ENCODE measurements around the gene YPEL4. TPM values are rescaled to one million over a fixed set of nuclear protein-coding genes. Genes with fewer than 3 reads are reported as not detected.

YPEL4 gene
- total RNA-seq, 1 donor from 2014 or later, result 1.1 TPM

DNA sequence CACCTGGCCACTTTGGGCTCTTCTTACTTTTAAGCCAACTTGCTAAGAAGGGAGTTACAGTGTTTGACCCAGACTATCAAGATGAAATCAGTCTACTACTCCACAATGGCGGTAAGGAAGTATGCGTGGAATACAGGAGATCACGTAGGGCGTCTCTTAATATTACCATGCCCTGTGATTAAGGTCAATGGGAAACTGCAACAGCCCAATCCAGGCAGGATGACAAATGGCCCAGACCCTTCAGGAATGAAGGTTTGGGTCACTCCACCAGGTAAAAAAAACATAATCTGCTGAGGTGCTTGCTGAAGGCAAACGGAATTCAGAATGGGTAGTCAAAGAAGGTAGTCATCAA lies 1.0 kb upstream of the YPEL4 start:
- no peak for DNase-seq

- peak; percentile 47 for DNase-seq
Measured at GRCh38 chr11:57648801-57649735, 644 bp downstream of the YPEL4 start.

DNA sequence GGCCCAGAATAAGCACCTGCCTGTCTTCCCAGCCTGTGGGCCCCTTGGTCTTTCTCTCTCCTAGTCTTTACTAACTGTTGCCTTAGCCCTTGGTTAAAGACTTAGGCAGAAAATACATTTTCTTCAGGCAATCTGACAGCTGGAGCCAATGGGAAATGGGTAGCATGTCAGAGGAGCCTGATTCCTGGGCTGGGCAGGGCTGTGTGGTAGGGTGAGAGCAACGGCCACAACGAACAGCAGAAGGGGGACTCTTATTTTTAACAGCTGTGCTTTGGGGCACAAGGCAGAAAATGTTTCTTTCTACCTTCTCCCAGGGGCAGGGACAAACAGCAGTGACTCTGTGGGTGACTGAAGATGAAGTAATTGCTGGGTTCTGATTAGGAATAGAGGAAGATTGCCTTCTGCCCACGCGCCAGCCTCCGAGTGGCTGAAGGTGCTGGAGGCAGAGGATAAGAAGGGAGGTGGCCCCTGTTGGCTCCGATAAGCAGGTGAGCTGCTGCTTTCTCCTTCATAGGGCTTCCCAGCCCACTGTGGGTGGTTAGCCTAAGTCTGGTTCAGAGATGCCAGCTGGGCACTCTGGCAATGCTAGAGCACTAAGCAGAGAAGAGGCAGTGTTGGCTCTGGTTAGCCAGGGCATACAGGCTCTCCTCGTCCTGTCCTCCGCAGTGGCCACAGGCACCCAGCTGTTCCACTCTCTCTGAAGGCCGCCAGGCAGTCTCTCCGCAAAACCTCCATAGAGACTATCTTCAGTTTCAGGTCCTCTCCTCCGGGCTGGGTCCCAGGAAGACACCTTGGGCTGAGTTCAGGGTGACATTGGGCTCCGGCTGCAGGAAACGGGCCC lies 1.5 kb downstream of the YPEL4 start:
- peak; percentile 44 for DNase-seq

DNA sequence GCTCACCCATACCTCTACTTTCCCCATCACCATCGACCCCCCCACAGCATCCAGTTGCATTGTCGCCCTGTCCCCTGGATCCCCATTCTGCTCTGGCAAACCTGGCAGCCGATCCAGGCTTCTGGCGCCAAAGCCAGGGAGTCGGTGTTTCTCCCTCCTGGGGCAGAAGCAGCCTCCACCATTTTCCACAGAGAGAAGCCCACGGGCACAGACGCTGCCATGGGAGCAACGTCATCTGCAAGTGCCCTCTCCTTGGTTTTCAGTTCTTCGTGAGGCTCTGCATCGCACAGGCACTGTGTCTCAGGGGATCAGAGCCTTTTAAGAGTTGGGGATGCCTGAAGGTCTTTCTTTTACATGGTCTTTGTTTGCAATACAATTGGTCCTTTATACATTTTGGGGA lies 2.3 kb downstream of the YPEL4 start:
- DNase-seq, result peak; percentile 35

- DNase-seq, result peak; percentile 43
Measured at GRCh38 chr11:57646799-57647303, 2.9 kb downstream of the YPEL4 start.

DNA sequence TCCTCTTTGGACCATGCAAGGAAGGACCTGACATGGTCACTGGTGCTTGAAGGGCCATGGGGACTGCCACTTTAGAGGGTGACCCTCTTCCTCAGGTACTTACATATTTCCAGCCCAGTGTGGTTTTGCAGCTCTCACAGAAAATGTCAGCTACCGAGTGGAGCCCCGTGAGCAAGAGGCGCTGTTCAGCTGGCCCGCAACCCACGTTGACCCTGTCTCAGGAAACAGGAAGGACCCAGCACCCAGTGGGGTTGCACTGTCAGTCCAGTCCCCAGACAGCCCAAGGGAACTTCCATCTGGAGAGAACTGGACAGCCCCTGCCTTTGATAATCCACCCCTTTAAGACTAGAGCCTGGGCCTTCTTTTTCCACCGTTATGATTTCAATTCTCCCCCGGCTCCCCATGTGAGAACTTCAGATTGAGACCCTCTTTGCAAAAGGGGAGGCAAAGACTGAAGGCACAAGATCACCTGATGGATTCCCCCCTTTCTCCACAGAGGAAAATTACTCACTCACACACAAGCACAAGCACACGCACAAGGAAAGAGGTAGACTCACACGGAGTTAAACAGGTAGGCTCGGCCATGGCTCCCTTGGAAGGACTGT lies 3.4 kb downstream of the YPEL4 start:
- peak; percentile 20 for DNase-seq

DNA sequence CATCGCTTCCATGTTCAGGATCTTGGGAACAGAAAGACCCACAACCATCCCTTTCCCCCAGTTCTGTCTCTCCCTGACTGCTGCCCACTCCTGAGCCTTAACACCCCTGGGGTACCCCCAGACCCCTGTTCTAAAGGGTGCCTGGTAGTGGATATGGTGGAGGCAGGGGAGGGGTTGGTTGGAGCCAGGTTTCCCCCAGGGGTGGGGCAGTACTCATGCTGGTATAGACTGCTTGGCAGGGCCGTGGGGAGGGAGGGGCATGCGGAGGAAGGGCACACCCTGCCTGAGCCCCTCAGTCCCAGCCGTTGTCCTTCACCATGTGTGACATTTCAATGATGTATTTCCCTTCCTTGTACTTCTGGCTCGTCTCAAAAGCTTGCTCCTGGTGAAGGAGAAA lies 4.0 kb downstream of the YPEL4 start:
- peak; percentile 57 for DNase-seq

- peak; percentile 91 for DNase-seq
Measured at GRCh38 chr11:57644748-57645688, 4.7 kb downstream of the YPEL4 start.

GRCh38 chr11:57643802-57644201 lies 5.9 kb downstream of the YPEL4 start:
- DNase-seq, result no peak

GRCh38 chr11:57641011-57641807 lies 8.5 kb downstream of the YPEL4 start:
- DNase-seq, result peak; percentile 69

DNA sequence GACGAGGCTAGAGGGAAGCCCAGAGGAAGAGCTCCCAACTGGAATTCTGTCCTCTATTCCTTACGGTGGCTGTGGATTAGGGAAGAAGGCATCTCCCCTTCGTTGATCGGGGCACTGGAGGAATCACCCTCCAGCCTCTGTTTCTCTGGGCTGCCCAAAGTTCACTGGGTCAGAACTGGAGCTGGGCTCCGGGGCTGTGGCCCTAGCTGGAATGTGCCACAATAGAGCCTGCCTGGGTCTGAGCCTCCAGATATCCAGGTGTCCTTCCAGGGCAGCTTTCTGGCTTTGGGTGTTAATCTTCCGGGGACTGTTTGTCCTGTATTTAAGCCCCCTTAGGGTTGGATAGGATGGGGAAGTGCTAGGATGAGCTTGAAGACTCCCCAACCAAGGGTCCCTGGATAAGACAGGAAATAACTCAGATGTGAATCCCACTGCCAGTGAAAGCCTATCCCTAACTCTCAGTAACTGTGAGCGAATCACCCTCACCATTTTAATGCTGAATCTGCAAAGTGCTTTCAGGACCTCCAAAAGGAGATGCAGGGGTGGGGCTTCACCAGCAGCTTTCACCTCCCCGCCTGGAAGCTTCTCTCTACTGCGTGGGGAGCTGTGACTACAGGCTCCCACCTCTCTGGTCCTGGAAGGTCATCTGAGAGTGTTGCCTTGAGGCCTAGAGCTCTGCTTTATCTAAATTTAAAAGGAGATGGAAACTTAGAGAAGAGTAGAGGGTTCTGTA lies 9.5 kb downstream of the YPEL4 start:
- DNase-seq, result no peak

- peak; percentile 90 for DNase-seq
Measured at GRCh38 chr11:57639321-57640067, 10.2 kb downstream of the YPEL4 start.

- peak; percentile 52 for DNase-seq
Measured at GRCh38 chr11:57638811-57639320, 10.8 kb downstream of the YPEL4 start.

DNA sequence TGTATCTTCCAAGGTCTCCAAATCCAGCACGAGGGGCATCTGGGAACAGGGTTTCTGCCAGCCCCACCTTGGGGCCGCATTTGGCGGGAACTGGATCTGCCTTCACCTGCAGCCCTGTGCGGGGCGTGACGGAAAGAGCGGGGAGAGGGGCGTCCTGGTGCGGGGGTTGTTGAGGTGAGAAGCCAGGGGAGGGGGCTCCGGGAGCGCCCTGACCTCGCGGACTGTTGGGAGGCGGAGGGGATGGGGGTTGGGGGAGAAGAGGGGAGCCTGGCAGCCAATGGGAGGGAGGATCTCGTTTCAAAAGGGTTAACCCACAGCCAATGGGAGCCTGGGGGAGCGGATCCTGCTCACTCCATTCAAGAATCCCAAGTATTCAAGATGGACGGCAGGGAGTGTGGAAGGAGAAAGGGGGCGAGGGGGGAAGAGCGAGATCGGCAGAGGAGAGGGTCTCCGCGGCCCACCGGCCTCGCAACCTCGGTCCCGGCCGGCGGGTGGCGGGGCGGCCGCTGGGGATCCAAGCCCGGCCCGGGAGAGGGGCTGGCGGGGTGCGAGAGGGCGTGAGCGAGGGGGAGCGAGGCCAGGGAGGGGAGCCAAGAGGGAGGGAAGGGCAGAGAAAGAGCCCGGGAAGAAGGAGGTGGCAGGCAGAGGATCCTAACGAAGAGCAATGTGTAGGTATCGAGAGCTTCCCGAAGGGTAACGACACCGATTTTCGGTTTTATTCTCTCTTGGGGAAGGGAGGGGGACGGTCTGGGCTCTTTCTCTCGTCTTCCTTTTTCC lies 11.5 kb downstream of the YPEL4 start:
- DNase-seq, result peak; percentile 97

DNA sequence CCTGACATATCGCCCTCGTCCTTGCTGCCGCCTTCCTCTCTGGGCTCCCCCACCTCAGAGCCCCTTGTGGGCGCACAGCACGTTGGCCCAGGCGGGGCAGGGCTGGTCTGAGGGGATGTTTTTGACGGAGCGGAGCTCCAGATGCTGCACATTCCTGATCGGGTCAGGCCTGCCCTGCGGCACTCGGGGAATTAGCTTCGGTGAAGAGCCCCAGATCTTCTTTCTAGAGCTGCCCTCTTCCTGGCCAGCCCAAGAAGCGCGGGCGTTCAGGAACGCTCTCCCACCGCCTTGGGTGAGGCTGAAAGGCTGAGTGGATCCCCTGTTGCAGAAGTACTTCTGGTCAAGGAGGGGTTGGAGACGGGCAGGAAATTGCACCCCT lies 12.1 kb downstream of the YPEL4 start:
- peak; percentile 83 for DNase-seq

GRCh38 chr11:57635246-57635645 lies 14.5 kb downstream of the YPEL4 start:
- no peak for DNase-seq

GRCh38 chr11:57634311-57634710 lies 15.4 kb downstream of the YPEL4 start:
- DNase-seq, result no peak

Measured in tongue (tissue), 2 donors.